Brain microvascular endothelial cell (primary cell): ENCODE results near the gene RPL27.

Experiments
- DNase-seq: peaks from one replicate; pipeline ENCODE4 v3.0.0-alpha.2; 2020
- H3K27ac ChIP-seq: fragments of 250-450 bp; sonication (Bioruptor Pico); 2 replicates; pipeline ENCODE4 v1.5.1; 2020; ENCODE audit warnings: mild to moderate bottlenecking, moderate library complexity
- H3K27me3 ChIP-seq: fragments of 250-450 bp; sonication (Bioruptor Pico); replicated peaks from 2 replicates; pipeline ENCODE4 v1.5.1; 2020; ENCODE audit warnings: mild to moderate bottlenecking
- H3K36me3 ChIP-seq: fragments of 250-450 bp; sonication (Bioruptor Pico); replicated peaks from 2 replicates; pipeline ENCODE4 v1.5.1; 2020; ENCODE audit warnings: mild to moderate bottlenecking
- H3K4me3 ChIP-seq: 2 replicates; pipeline ENCODE4 v1.5.1; 2011; ENCODE audit warnings: low read depth, mild to moderate bottlenecking, control low read depth, low read length, moderate library complexity
- CTCF ChIP-seq: IDR thresholded peaks from 2 replicates; pipeline ENCODE4 v1.5.1; 2011; ENCODE audit warnings: low read depth, mild to moderate bottlenecking, moderate library complexity, low read length, control low read depth, inconsistent platforms; ENCODE audit errors: missing control alignments
- in situ Hi-C: cut with HindIII; loops from 2 replicates; pipeline ENCODE4 v1.10.0; 2017; ENCODE audit warnings: low sequenced_read_pairs, low pct_ligation_motif_present

RPL27 gene

GRCh38 chr17:43028221-43028861 lies 30.1 kb downstream of the RPL27 start:
- Histone ChIP-seq H3K4me3 (no peak overlapping the region), H3K36me3 (no peaks in the 10 kb centered on the region), H3K27ac (no peak overlapping the region), H3K27me3 (no peaks in the 10 kb centered on the region)
- TF ChIP-seq CTCF = no peak
- in situ Hi-C loops = no loop called here
- DNase-seq = no peak

- Histone ChIP-seq H3K27ac (no peak overlapping the region), H3K27me3 (no peaks in the 10 kb centered on the region), H3K36me3 (no peaks in the 10 kb centered on the region), H3K4me3 (no peak overlapping the region)
- in situ Hi-C loops = no loop called here
- TF ChIP-seq CTCF = no peak
- no peak for DNase-seq
Observed at GRCh38 chr17:43030137-43030767, 32.0 kb downstream of the RPL27 start.

GRCh38 chr17:43031666-43032065 lies 33.4 kb downstream of the RPL27 start:
- TF ChIP-seq CTCF = no peak
- in situ Hi-C loops = no loop called here
- H3K27me3 ChIP-seq = no peaks in the 10 kb centered on the region
- no peak for DNase-seq
- H3K36me3 ChIP-seq = no peaks in the 10 kb centered on the region
- no peak overlapping the region for H3K27ac ChIP-seq
- H3K4me3 ChIP-seq = no peak overlapping the region

- H3K4me3 ChIP-seq = no peak overlapping the region
- no peak overlapping the region for H3K27ac ChIP-seq
- no peaks in the 10 kb centered on the region for H3K36me3 ChIP-seq
- TF ChIP-seq CTCF = peak; percentile 8
- no peaks in the 10 kb centered on the region for H3K27me3 ChIP-seq
- DNase-seq = no peak
- in situ Hi-C loops = no loop called here
Observed at GRCh38 chr17:43033948-43034881, 36.0 kb downstream of the RPL27 start.

GRCh38 chr17:43034894-43035293 lies 36.7 kb downstream of the RPL27 start:
- TF ChIP-seq CTCF = no peak
- in situ Hi-C loops = no loop called here
- H3K27me3 ChIP-seq = no peaks in the 10 kb centered on the region
- no peak overlapping the region for H3K27ac ChIP-seq
- H3K4me3 ChIP-seq = no peak overlapping the region
- no peak for DNase-seq
- H3K36me3 ChIP-seq = no peaks in the 10 kb centered on the region
